ENCODE results near the gene SBNO2.

GRCh38 chr19:1086613-1087012, 87.5 kb downstream of the SBNO2 start:
- TF ChIP-seq, protein P1, sequence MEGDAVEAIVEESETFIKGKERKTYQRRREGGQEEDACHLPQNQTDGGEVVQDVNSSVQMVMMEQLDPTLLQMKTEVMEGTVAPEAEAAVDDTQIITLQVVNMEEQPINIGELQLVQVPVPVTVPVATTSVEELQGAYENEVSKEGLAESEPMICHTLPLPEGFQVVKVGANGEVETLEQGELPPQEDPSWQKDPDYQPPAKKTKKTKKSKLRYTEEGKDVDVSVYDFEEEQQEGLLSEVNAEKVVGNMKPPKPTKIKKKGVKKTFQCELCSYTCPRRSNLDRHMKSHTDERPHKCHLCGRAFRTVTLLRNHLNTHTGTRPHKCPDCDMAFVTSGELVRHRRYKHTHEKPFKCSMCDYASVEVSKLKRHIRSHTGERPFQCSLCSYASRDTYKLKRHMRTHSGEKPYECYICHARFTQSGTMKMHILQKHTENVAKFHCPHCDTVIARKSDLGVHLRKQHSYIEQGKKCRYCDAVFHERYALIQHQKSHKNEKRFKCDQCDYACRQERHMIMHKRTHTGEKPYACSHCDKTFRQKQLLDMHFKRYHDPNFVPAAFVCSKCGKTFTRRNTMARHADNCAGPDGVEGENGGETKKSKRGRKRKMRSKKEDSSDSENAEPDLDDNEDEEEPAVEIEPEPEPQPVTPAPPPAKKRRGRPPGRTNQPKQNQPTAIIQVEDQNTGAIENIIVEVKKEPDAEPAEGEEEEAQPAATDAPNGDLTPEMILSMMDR (IDR thresholded peaks at IDR 0.05; ENCODE audit: low read depth, low read length, missing input control): no peak
- no peak for TF ChIP-seq TAF1 (conservative IDR thresholded peaks at IDR 0.05)
- TF ChIP-seq YY1 (IDR thresholded peaks at IDR 0.05): no peak
- no peak for TF ChIP-seq SP1 (IDR thresholded peaks at IDR 0.05)
- TF ChIP-seq JUND (IDR thresholded peaks at IDR 0.05): no peak
- TF ChIP-seq GABPA (IDR thresholded peaks at IDR 0.05 in 1 of 2, conservative IDR thresholded peaks at IDR 0.05 in 1 of 2): no peak
- TF ChIP-seq, protein P2, sequence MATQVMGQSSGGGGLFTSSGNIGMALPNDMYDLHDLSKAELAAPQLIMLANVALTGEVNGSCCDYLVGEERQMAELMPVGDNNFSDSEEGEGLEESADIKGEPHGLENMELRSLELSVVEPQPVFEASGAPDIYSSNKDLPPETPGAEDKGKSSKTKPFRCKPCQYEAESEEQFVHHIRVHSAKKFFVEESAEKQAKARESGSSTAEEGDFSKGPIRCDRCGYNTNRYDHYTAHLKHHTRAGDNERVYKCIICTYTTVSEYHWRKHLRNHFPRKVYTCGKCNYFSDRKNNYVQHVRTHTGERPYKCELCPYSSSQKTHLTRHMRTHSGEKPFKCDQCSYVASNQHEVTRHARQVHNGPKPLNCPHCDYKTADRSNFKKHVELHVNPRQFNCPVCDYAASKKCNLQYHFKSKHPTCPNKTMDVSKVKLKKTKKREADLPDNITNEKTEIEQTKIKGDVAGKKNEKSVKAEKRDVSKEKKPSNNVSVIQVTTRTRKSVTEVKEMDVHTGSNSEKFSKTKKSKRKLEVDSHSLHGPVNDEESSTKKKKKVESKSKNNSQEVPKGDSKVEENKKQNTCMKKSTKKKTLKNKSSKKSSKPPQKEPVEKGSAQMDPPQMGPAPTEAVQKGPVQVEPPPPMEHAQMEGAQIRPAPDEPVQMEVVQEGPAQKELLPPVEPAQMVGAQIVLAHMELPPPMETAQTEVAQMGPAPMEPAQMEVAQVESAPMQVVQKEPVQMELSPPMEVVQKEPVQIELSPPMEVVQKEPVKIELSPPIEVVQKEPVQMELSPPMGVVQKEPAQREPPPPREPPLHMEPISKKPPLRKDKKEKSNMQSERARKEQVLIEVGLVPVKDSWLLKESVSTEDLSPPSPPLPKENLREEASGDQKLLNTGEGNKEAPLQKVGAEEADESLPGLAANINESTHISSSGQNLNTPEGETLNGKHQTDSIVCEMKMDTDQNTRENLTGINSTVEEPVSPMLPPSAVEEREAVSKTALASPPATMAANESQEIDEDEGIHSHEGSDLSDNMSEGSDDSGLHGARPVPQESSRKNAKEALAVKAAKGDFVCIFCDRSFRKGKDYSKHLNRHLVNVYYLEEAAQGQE (IDR thresholded peaks at IDR 0.05): no peak
- no peak for TF ChIP-seq RAD21 (IDR thresholded peaks at IDR 0.05)
- TF ChIP-seq ZBTB33 (IDR thresholded peaks at IDR 0.05): no peak
- TF ChIP-seq FOXA2 (IDR thresholded peaks at IDR 0.05): no peak

Measured in liver (tissue), 3 donors.